Measurements from ENCODE around the gene UBALD2. TPM values are rescaled to one million over a fixed set of nuclear protein-coding genes. Genes with fewer than 3 reads are reported as not detected.
A peak's percentile ranks its signal among the peaks of the same experiment; 100 is the strongest.

UBALD2 gene
- total and polyA plus RNA-seq, 2 of the 13 experiments (the other 11 are each of a cell fraction or from before 2014, with no cell fraction given), result 3.3 to 89.7 TPM

DNA sequence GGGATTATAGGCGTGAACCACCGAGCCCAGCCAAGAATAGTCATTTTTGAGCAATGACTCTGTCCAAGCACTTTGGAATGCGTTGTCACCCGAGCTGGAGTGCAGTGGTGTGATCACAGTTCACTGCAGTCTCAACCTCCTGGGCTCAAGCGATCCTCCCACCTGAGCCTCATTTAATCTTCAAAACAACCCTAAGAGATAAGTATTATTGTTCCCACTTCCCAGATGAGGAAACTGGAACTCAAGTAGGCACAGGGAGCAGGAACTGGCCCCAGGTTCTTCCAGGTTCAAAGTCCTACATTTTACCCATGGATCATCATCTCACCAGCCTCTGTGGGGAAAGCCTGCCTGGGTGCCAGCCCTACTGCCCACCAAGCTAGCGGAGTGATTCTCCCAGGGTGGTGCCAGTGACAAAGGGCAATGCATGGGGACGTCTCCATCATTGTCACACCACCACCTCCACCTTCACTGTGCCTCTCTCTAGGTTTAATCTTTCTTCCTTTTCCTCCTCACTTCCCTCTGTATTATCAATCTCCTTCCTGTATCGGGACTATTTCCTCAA lies 13.6 kb upstream of the UBALD2 start (continued):
- TF ChIP-seq MED8 (CRISPR knock-in tag; IDR thresholded peaks at IDR 0.05; ENCODE audit: insufficient replicate concordance), result no peak
- 0 out of 2 replicates have a peak, but pooled peaks have one; percentile 7 for TF ChIP-seq ZNF143 (CRISPR knock-in tag; IDR thresholded peaks at IDR 0.05)
- TF ChIP-seq CHCHD3 (CRISPR knock-in tag; IDR thresholded peaks at IDR 0.05), result no peak
- TF ChIP-seq ZNF563 (CRISPR knock-in tag; IDR thresholded peaks at IDR 0.05), result no peak
- TF ChIP-seq ZBTB43 (CRISPR knock-in tag; conservative IDR thresholded peaks at IDR 0.05), result no peak
- TF ChIP-seq ZSCAN21 (CRISPR knock-in tag; IDR thresholded peaks at IDR 0.05; ENCODE audit: borderline replicate concordance), result peak; percentile 100
- no peak for TF ChIP-seq ATAD3A (CRISPR knock-in tag; IDR thresholded peaks at IDR 0.05)
- 0 out of 2 replicates have a peak, but pooled peaks have one; percentile 37 for TF ChIP-seq NCOA1 (CRISPR knock-in tag; IDR thresholded peaks at IDR 0.05)
- TF ChIP-seq ZNF598 (CRISPR knock-in tag; IDR thresholded peaks at IDR 0.05; ENCODE audit: borderline replicate concordance), result peak; percentile 57; the same call in 1 of the 2 replicates
- no peak for TF ChIP-seq MTF2 (CRISPR knock-in tag; IDR thresholded peaks at IDR 0.05; ENCODE audit: borderline replicate concordance)
- TF ChIP-seq, protein P1, sequence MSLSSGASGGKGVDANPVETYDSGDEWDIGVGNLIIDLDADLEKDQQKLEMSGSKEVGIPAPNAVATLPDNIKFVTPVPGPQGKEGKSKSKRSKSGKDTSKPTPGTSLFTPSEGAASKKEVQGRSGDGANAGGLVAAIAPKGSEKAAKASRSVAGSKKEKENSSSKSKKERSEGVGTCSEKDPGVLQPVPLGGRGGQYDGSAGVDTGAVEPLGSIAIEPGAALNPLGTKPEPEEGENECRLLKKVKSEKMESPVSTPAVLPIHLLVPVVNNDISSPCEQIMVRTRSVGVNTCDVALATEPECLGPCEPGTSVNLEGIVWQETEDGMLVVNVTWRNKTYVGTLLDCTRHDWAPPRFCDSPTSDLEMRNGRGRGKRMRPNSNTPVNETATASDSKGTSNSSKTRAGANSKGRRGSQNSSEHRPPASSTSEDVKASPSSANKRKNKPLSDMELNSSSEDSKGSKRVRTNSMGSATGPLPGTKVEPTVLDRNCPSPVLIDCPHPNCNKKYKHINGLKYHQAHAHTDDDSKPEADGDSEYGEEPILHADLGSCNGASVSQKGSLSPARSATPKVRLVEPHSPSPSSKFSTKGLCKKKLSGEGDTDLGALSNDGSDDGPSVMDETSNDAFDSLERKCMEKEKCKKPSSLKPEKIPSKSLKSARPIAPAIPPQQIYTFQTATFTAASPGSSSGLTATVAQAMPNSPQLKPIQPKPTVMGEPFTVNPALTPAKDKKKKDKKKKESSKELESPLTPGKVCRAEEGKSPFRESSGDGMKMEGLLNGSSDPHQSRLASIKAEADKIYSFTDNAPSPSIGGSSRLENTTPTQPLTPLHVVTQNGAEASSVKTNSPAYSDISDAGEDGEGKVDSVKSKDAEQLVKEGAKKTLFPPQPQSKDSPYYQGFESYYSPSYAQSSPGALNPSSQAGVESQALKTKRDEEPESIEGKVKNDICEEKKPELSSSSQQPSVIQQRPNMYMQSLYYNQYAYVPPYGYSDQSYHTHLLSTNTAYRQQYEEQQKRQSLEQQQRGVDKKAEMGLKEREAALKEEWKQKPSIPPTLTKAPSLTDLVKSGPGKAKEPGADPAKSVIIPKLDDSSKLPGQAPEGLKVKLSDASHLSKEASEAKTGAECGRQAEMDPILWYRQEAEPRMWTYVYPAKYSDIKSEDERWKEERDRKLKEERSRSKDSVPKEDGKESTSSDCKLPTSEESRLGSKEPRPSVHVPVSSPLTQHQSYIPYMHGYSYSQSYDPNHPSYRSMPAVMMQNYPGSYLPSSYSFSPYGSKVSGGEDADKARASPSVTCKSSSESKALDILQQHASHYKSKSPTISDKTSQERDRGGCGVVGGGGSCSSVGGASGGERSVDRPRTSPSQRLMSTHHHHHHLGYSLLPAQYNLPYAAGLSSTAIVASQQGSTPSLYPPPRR (CRISPR knock-in tag; IDR thresholded peaks at IDR 0.05; ENCODE audit: borderline replicate concordance), result no peak
- TF ChIP-seq FOSL2 (CRISPR knock-in tag; IDR thresholded peaks at IDR 0.05), result peak; percentile 75
- TF ChIP-seq FUBP1 (CRISPR knock-in tag; IDR thresholded peaks at IDR 0.05; ENCODE audit: borderline replicate concordance), result peak; percentile 74; the same call in 1 of the 2 replicates
- TF ChIP-seq, protein P2, sequence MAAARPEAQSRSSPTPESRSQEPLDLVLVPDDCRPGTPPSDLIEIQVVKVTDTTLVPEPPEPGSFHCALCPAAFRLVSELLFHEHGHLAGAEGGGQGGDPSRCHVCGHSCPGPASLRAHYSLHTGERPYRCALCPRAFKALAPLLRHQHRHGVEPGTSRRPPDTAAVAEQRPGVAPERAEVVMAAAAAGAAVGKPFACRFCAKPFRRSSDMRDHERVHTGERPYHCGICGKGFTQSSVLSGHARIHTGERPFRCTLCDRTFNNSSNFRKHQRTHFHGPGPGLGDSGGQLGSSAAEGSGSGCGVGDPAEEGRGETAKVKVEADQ (CRISPR knock-in tag; IDR thresholded peaks at IDR 0.05; ENCODE audit: borderline replicate concordance), result no peak
- TF ChIP-seq NFATC3 (CRISPR knock-in tag; IDR thresholded peaks at IDR 0.05), result 0 out of 2 replicates have a peak, but pooled peaks have one; percentile 34
- TF ChIP-seq ZMYM2 (CRISPR knock-in tag; IDR thresholded peaks at IDR 0.05), result peak; percentile 91
- TF ChIP-seq TRAFD1 (CRISPR knock-in tag; IDR thresholded peaks at IDR 0.05; ENCODE audit: borderline replicate concordance), result no peak
- no peak for TF ChIP-seq SRSF4 (IDR thresholded peaks at IDR 0.05; ENCODE audit: low read depth, low read length, poor library complexity, severe bottlenecking)
- no peak for TF ChIP-seq MIER2 (CRISPR knock-in tag; IDR thresholded peaks at IDR 0.05)

Data from HepG2 (cell line).